ENCODE measurements around the gene FOXD2.

- no peak for TF ChIP-seq TAF1 (IDR thresholded peaks at IDR 0.05; ENCODE audit: low read depth)
- no peak for TF ChIP-seq TEAD4 (IDR thresholded peaks at IDR 0.05)
- TF ChIP-seq NFIC (IDR thresholded peaks at IDR 0.05) = no peak
- no peak for TF ChIP-seq REST (IDR thresholded peaks at IDR 0.05; ENCODE audit: low read depth)
- TF ChIP-seq EP300 (IDR thresholded peaks at IDR 0.05; ENCODE audit: borderline replicate concordance) = no peak
- TF ChIP-seq MAX (IDR thresholded peaks at IDR 0.05) = no peak
- TF ChIP-seq ZBTB7A (IDR thresholded peaks at IDR 0.05; ENCODE audit: low read depth) = no peak
- no peak for TF ChIP-seq USF1 (IDR thresholded peaks at IDR 0.05)
- TF ChIP-seq EGR1 (IDR thresholded peaks at IDR 0.05) = no peak
- no peak for TF ChIP-seq RAD21 (IDR thresholded peaks at IDR 0.05; ENCODE audit: low read depth)
Observed at GRCh38 chr1:47444562-47445465, 7.0 kb downstream of the FOXD2 start.
